HG03571 (cell line): ENCODE measurements around the gene TMEM106B.
A peak's percentile ranks its signal among the peaks of the same experiment; 100 is the strongest.

Experiments used
- ATAC-seq: cut with Tn5 transposase; IDR thresholded peaks from one replicate; pipeline ENCODE4 v1.9.1; 2021; ENCODE audit not compliant: unreplicated experiment

The TMEM106B gene

GRCh38 chr7:12226756-12227155 is 15.7 kb downstream of the TMEM106B start:
- no peak for ATAC-seq

- ATAC-seq: no peak
Observed at GRCh38 chr7:12228024-12228423, 16.9 kb downstream of the TMEM106B start.

GRCh38 chr7:12229046-12229445 is 18.0 kb downstream of the TMEM106B start:
- ATAC-seq: no peak

GRCh38 chr7:12231097-12231496 is 20.0 kb downstream of the TMEM106B start:
- no peak for ATAC-seq

GRCh38 chr7:12233175-12233574 is 22.1 kb downstream of the TMEM106B start:
- no peak for ATAC-seq

GRCh38 chr7:12234334-12234865 is 23.3 kb downstream of the TMEM106B start:
- ATAC-seq: no peak

GRCh38 chr7:12235970-12236369 is 24.9 kb downstream of the TMEM106B start:
- no peak for ATAC-seq

- ATAC-seq: no peak
Observed at GRCh38 chr7:12237007-12237406, 25.9 kb downstream of the TMEM106B start.

- no peak for ATAC-seq
Observed at GRCh38 chr7:12239806-12240205, 28.7 kb downstream of the TMEM106B start.

- no peak for ATAC-seq
Observed at GRCh38 chr7:12244129-12244528, 33.0 kb downstream of the TMEM106B start.

- no peak for ATAC-seq
Observed at GRCh38 chr7:12244694-12245093, 33.6 kb downstream of the TMEM106B start.

GRCh38 chr7:12249706-12250105 is 38.6 kb downstream of the TMEM106B start:
- ATAC-seq: no peak

- no peak for ATAC-seq
Observed at GRCh38 chr7:12250232-12250631, 39.1 kb downstream of the TMEM106B start.

- ATAC-seq: no peak
Observed at GRCh38 chr7:12256090-12256489, 45.0 kb downstream of the TMEM106B start.

- ATAC-seq: peak; percentile 100
Observed at GRCh38 chr7:12257582-12257981, 46.5 kb downstream of the TMEM106B start.

- no peak for ATAC-seq
Observed at GRCh38 chr7:12258074-12258473, 47.0 kb downstream of the TMEM106B start.

GRCh38 chr7:12267542-12267941 is 56.4 kb downstream of the TMEM106B start:
- ATAC-seq: no peak

GRCh38 chr7:12269100-12269895 is 58.2 kb downstream of the TMEM106B start:
- no peak for ATAC-seq

GRCh38 chr7:12281038-12281437 is 69.9 kb downstream of the TMEM106B start:
- no peak for ATAC-seq

- no peak for ATAC-seq
Observed at GRCh38 chr7:12287901-12288300, 76.8 kb downstream of the TMEM106B start.

GRCh38 chr7:12289996-12290395 is 78.9 kb downstream of the TMEM106B start:
- ATAC-seq: no peak

- ATAC-seq: no peak
Observed at GRCh38 chr7:12290761-12291160, 79.7 kb downstream of the TMEM106B start.

- ATAC-seq: no peak
Observed at GRCh38 chr7:12291870-12292269, 80.8 kb downstream of the TMEM106B start.
